Stimulated activated CD4-positive, alpha-beta T cell treated with anti-CD3 and anti-CD28 coated beads, Interleukin-4, amount 100 ng/mL, for 24 hours (primary cell): Measurements from ENCODE around the gene PAQR9.

Source experiments
- DNase-seq: peaks from one replicate; pipeline ENCODE4 v3.0.0-alpha.2; 2020

Gene PAQR9

GRCh38 chr3:142947799-142948575 lies 15.5 kb downstream of the PAQR9 start:
- DNase-seq, result peak; percentile 33

DNA sequence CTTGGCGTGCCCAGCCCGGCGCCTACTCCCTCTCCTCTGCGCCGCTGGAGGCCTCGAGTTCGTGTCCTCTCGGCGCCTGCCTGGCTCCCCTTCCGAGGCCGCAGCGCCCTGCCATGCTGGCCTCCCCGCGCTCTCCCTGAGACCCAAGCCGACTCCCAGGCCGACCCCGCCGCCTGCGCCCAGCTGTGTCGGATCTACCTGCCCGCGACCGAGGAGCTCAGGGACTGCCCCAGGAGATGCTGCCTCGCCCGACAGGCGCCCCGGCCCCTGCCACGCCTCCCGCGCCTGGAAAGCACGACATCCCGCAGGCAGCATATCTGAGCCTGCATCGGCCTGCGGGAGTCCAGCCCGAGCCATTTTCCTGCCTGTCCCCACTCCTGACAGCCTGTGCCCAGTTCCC lies 16.1 kb downstream of the PAQR9 start:
- no peak for DNase-seq

GRCh38 chr3:142946861-142947260 lies 16.6 kb downstream of the PAQR9 start:
- DNase-seq, result no peak

DNA sequence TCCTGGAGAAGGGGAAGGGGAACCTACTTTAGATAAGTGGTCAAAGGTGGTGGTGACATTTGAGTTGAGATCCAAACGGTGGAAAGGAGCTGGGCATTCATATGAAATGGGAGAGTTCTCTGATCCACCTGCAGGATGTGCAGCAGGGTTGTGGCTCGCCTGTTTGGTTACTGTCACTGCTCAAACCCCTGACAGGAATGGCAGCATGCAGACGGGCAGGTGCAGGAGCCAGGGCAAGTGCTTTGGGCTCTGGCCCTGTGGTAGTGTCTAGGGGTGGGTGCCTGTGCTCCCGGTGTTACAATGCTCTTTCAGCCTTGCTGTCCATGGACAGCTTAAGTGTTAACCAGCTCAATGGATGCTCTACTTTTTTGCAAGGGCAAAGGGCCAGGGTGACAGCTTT lies 18.5 kb downstream of the PAQR9 start:
- DNase-seq, result no peak

- DNase-seq, result no peak
Observed at GRCh38 chr3:142944342-142944741, 19.1 kb downstream of the PAQR9 start.

DNA sequence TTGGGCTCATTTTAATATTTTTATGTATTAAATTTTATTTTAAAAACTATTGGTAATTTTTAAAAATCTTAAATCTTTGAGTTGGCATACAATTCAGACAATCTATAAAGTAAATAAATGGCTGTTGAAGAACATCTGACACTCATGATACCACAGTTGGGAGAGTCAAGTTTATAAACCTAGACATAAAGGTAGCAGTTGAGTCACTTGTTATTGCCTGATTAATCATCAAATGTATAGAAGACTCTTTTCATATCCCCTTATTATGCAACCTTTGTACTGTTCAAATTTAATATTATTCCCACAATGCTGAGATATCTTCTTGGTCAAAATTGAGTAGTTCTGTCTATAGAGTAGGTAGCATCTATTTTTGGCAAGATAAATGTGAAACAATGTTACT lies 19.6 kb downstream of the PAQR9 start:
- no peak for DNase-seq

GRCh38 chr3:142943349-142943748 lies 20.1 kb downstream of the PAQR9 start:
- no peak for DNase-seq

- no peak for DNase-seq
Observed at GRCh38 chr3:142941373-142942123, 21.9 kb downstream of the PAQR9 start.

DNA sequence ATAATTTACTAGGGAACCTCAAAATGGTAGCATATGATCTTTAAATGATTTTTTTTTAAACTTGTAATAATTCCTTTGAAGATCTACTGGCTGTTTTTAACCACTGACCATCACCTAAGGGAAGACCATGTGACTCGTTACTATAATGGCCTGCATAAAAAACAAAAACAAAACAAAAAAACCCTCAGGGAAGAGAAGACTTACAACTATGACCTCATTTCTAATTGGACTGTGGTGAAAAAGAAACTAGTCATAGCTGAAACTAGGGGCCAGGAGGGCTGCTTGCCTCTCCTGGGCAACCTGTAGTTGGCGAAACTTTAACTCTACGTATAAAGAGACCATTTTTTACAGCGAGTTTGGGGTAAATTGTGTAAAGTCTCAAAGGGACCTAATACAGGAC lies 23.0 kb downstream of the PAQR9 start:
- no peak for DNase-seq

DNA sequence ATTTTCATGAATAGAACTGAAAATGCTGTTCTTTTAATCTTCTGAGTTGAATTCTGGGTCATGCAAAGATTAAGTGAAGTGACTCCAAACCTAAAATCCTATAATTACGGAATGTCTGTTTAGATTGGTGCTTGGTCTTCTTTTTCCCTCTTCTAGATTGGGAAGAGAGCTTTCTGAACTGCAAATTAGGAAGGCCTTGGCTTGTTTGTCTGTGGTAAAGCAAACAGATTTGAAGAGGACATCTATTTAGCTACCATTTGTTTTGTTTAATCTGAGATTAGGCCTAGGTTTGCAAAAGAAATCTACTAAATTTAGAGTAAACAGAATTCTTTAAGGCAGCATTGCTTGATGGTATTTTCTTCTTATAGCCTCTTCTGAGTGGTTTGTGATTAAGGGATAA lies 23.5 kb downstream of the PAQR9 start:
- DNase-seq, result no peak

- DNase-seq, result no peak
Observed at GRCh38 chr3:142935963-142936362, 27.5 kb downstream of the PAQR9 start.

DNA sequence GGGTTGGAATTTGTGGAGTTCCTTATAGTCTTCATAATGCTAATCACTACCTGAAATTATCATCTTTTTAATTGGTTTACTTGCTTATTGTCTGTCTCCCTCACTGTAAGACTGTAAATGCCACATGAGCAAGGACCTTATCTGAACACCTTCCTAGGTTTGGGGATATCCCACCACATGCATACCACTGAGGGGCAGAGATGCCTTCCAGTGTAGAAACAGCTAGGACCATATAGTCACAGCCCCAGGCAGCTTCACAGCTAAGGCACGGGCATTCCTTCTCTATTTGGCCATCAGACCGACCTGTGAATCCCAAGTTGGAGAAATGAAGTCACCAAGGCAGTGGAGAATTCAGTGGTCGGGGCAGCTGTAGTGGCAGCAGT lies 28.6 kb downstream of the PAQR9 start:
- DNase-seq, result no peak

DNA sequence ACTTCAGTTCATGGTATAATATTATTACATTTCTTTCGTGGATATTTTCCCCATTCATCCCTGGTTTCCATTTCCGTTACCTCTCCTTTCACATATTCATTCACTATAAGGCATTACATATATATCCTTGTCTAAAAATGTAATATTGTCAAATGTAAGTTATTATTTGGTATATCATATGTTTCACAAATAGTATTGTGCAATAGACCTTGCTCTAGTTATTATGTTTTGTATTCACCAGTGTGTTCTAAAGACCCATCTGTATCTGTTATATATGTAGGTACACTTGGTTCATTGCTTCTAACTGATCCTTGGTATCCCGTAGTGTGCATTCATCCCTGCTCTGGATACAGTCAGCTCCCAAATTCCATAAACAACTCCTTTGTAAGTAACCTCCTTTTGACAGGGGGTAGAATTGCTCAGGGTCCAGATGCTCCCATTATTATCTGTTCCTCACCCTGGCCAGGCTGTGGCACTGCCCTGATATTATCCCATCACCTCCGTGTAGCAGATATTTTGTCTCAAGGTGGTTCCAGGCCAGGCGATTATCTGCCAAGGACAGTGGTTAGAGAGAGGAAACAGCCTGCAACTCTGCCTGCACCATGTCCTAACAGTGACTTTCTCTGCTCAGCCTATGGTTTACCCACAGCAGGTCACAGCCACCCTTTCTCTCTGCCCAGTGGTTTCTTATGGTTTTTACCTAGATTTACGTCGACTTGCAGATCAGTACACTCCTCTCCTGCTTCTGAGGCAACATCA lies 29.2 kb downstream of the PAQR9 start:
- DNase-seq, result no peak

DNA sequence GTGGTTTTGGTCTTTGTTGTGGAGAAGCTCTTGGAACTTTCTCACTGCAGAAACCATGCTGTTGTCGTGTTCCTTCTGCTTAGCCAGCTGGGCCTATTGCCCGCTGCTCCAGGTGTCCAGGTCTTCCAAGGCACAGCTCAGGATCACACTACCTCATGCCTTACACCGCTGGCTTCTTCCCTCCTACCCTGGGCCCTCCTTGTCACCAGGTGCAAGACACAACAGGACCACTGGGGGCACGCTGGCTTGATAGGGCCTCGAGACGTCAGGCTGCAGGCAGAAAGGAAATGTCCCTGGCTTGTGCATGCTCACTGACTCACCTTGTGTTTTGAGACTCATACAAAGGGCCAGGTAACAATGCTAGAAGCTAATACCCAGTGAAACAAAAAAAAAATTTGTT lies 32.3 kb downstream of the PAQR9 start:
- no peak for DNase-seq

DNA sequence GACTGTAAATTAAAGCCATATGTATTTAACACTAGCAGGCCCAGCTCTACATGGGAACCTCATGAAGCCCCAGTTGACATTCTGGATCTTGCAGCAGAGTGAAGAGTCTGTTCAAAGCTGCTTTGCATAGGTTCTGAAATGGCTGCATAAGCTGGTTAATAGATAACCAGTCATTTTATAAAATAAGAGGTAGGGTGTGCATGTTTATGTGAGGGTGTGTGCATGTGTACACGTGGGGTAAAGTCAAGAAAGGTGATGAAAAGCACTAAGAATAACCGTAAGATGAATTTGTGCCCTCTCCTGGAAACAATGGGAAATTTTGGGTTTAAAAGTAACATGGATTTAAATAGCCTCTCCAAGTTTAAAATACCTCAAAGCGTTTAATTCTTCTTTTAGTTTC lies 33.0 kb downstream of the PAQR9 start:
- DNase-seq, result no peak

DNA sequence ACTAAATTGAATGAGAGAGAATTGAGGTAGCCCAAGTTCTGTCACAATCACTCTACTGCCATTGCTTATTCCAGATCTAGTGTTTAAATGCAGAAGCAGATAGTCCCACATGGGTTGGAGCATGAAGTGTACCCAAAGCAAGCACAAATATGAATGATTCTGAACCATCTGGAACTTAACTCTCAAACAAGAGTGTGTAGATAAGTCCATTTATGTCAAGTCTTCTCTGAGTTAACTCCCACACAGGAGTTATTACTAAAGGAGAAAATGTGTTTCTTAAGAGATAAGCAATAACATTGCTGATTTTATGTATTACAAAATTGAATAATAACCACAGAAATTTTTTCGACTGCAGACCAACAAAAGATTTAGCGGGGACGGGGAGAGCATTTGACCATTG lies 33.6 kb downstream of the PAQR9 start:
- no peak for DNase-seq

DNA sequence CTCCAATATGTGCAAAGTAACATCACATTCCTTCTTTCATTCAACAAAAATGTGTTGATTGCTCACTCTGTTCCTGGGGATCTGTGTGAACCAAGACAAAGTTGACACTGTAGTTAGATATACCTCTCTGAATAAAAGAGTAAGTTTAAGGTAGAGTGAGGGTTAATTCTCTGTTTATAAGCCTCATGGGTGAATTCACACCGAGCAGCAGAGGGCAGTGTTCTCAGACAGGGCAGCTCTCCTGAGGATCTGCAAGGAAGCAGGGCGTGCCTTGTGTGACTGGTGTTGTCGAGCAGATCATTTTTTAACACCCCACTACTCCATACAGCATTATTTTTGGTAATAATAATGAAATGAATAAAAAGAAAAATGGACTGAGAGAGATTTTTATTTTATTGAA lies 34.4 kb downstream of the PAQR9 start:
- peak; percentile 34 for DNase-seq

DNA sequence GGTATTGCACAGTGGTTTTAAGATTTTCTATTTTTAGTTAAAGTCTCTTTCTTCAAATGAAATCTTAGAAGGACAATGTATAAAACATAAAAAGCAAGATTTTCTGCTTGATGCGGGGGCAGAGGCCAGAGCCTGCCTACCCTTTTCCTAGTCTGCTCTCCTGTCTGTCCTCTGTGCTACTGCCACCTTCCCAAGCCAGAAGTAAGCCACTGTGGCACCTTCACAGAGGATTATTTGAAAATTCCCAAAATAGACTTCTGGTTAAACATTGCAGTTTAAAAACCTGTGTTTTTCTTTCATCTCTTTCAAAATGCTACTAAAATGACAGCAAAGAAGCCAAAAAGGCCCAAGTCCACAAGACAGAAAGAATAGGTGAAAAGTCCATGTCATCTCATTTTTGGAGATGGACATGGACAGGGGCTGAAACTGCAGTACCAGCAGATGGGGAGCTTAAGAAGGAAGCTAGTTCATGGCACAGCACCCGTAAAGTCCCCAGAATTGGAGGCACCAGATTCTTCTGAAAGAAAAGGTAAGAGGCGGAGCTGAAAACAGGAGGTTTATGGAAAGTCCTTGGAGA lies 37.0 kb downstream of the PAQR9 start:
- DNase-seq, result no peak

GRCh38 chr3:142925140-142925539 lies 38.3 kb downstream of the PAQR9 start:
- DNase-seq, result no peak

DNA sequence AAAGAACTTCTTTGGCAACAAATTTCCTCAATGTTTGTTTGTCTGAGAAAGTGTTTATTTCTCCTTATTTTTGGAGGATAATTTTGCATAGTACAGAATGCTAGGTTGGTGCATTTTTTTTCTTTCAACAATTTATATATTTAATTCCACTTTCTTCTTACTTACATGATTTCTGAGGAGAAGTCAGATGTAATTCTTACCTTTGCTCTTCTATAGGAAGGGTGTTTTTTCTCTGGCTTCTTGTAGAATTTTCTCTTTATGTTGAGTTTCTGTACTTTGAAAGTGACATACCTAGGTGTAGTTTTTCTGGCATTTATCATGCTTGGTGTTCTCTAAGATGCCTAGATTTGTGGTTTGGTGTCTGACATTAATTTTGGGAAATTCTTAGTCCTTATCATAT lies 39.8 kb downstream of the PAQR9 start:
- no peak for DNase-seq

DNA sequence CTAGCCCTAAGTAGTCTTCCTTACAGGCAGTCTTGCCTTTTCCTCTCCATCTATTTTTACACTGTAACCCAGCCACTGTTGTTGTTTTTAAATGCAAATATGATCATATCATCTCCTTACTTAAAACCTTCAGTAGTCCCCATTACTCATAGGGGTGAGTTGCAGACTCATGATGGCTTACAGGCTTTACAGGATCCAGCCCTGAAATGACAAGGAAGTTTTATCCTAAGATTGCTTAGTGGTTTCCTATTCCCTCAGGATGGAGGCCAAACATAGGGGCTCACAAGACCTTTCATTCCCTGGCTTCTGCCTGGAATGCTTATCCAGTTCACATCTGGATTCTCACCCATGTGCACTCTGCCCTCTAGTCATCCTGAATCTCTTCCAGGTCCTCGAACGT lies 46.9 kb downstream of the PAQR9 start:
- no peak for DNase-seq

DNA sequence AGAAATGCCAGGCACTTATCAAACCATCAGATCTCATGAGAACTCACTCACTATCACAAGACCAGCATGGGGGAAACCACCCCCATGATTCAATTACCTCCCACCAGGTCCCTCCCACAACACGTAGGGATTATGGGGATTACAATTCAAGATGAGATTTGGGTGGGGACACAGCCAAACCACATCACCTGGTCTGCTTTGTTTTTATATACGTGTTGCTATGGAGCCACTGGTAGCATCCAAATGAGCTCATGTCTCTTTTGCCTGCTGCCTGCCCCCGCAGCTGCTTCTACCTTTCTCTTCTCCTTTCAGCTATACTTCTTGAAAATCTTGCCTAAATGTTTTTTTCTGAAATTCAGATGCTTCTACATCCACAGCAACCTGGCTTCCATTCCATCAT lies 47.8 kb downstream of the PAQR9 start:
- no peak for DNase-seq

GRCh38 chr3:142914286-142914811 lies 49.1 kb downstream of the PAQR9 start:
- no peak for DNase-seq
